ENCODE measurements around the gene LIM2. TPM values are rescaled to one million over a fixed set of nuclear protein-coding genes. Genes with fewer than 3 reads are reported as not detected.

LIM2 gene, protein sequence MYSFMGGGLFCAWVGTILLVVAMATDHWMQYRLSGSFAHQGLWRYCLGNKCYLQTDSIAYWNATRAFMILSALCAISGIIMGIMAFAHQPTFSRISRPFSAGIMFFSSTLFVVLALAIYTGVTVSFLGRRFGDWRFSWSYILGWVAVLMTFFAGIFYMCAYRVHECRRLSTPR
- total RNA-seq, result not detected
- not detected for polyA plus RNA-seq
- long read RNA-seq, donor 1, result 0 reads
- long read RNA-seq, donor 2, result 0 reads

GRCh38 chr19:51387924-51388389 lies at the start of gene LIM2:
Gene LIM2, minus strand, starts transcription at chr19:51387974. Its CDS starts 531 bp downstream, at chr19:51387443.
- Histone ChIP-seq H3K9me3 (no peaks in the 10 kb centered on the region), H3K4me1 (peaks cover 0 to 16% (median under 1%) of the 10 kb centered on the region in 6 donors), H3K27ac (peak within 1 kb of the TSS in 5 of 8 donors; percentile 28 to 86 (median 62)), H3K4me3 (peak within 1 kb of the TSS in 1 of 8 donors; percentile 53), H3K36me3 (no peaks in the 10 kb centered on the region), H3K27me3 (replicated peaks in 1 of 7) (peaks cover 0 to 4% (median 0%) of the 10 kb centered on the region in 7 donors)
- peak; percentile 56 for DNase-seq
- TF ChIP-seq CTCF (IDR thresholded peaks at IDR 0.05 in 8 of 11, conservative IDR thresholded peaks at IDR 0.05 in 3 of 11), result no peak
- no peak for TF ChIP-seq POLR2A (IDR thresholded peaks at IDR 0.05)
- no peak for TF ChIP-seq POLR2AphosphoS5 (IDR thresholded peaks at IDR 0.05)
- 62 to 90% (median 84%) methylated on average over 6 to 15 of the region's 15 CpGs for WGBS, 5 donors
- intact Hi-C loops (cut with DNase I; ENCODE audit: low total_unique reads), result no loop called here

DNA sequence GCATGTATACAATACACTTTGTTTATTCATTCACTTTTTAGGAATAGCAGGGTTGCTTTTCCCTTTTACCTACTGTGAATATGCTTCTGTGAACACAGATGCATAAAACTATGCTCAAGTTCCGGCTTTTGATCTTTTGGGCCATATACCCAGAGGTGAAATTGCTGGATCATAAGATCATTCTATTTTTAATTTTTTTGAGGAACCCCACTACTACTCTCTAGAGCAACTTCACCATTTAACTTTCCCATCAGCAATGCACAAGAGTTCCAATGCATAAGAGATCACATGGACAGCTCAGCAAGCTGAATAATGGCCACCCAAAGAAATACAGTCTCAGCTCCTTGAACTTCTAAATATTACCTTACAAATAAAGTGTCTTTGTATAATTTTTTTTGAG lies 46.7 kb upstream of the LIM2 start:
- H3K27me3 ChIP-seq (replicated peaks in 1 of 7), result peaks cover 0 to 32% (median 5%) of the 10 kb centered on the region in 7 donors
- no peak for TF ChIP-seq POLR2A (IDR thresholded peaks at IDR 0.05)
- no peak for TF ChIP-seq CTCF (IDR thresholded peaks at IDR 0.05 in 8 of 11, conservative IDR thresholded peaks at IDR 0.05 in 3 of 11)
- TF ChIP-seq POLR2AphosphoS5 (IDR thresholded peaks at IDR 0.05), result no peak
- H3K27ac ChIP-seq, result peak overlapping the region in 2 of 8 donors; percentile 22 to 28
- no peaks in the 10 kb centered on the region for H3K36me3 ChIP-seq
- H3K9me3 ChIP-seq, result no peaks in the 10 kb centered on the region
- H3K4me3 ChIP-seq, result no peak overlapping the region
- WGBS, 5 donors, result 57 to 85% (median 79%) methylated on average over 1 of the region's 1 CpG
- no peak for DNase-seq
- intact Hi-C loops (cut with DNase I; ENCODE audit: low total_unique reads), result no loop called here
- H3K4me1 ChIP-seq, result peaks cover 0 to 38% (median 10%) of the 10 kb centered on the region in 6 donors

DNA sequence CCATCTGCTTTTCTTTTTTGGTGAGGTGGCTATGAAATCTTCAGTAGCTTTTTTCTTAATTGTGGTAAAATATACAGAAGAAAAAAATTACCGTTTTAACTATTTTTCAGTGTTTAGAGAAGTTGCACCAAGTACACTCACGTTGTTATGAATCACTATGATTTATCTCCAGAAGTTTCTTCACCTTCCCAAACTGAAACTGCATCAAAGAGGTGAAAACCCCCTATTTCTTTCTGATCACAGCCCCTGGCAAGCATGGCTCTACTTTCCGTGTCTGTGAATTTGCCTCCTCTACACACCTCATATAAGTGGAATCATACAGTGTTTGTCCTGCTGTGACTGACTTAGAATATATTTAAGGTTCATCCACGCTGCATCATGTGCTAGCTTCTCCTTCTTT lies 45.3 kb upstream of the LIM2 start:
- 40 to 61% (median 44%) methylated on average over 4 of the region's 4 CpGs for WGBS, 5 donors
- H3K27me3 ChIP-seq (replicated peaks in 1 of 7), result peaks cover 0 to 18% (median 0%) of the 10 kb centered on the region in 7 donors
- peak overlapping the region in 2 of 8 donors; percentile 5 to 41 for H3K27ac ChIP-seq
- H3K4me1 ChIP-seq, result peaks cover 0 to 25% (median 0%) of the 10 kb centered on the region in 6 donors
- H3K9me3 ChIP-seq, result peaks cover 0 to 3% (median 0%) of the 10 kb centered on the region in 8 donors
- no peak for DNase-seq
- TF ChIP-seq POLR2AphosphoS5 (IDR thresholded peaks at IDR 0.05) (no peak), POLR2A (IDR thresholded peaks at IDR 0.05) (no peak), CTCF (IDR thresholded peaks at IDR 0.05 in 8 of 11, conservative IDR thresholded peaks at IDR 0.05 in 3 of 11) (no peak)
- no peak overlapping the region for H3K4me3 ChIP-seq
- H3K36me3 ChIP-seq, result no peaks in the 10 kb centered on the region
- intact Hi-C loops (cut with DNase I; ENCODE audit: low total_unique reads), result no loop called here

DNA sequence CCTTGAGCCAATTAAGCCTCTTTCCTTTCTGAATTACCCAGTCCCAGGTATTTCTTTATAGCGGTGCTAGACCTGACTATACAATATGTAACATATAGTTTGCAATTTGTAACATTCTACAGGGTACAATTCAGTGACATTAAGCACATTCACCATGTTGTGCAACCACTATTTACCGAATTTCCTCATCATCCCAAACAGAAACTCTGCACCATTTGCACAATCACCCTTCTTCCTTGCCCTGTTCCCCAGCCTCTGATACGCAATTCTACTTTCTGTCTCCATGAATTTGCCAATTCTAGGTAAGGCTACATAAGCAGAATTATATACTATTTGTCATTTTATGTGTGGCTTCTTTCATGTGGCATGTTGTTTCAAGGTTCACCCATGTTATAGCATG lies 43.4 kb upstream of the LIM2 start:
- WGBS, 5 donors, result 29 to 69% (median 47%) methylated on average over 3 of the region's 3 CpGs
- peak overlapping the region in 5 of 8 donors; percentile 68 to 86 (median 81) for H3K27ac ChIP-seq

More for the DNA sequence above, 43.4 kb upstream of the LIM2 start:
- DNase-seq, result no peak
- Histone ChIP-seq H3K4me3 (no peak overlapping the region), H3K4me1 (peaks cover 0 to 31% (median 0%) of the 10 kb centered on the region in 6 donors), H3K27me3 (replicated peaks in 1 of 7) (peaks cover 0 to 7% (median 0%) of the 10 kb centered on the region in 7 donors), H3K9me3 (peaks cover 0 to 4% (median 0%) of the 10 kb centered on the region in 8 donors), H3K36me3 (no peaks in the 10 kb centered on the region)
- intact Hi-C loops (cut with DNase I; ENCODE audit: low total_unique reads), result no loop called here
- no peak for TF ChIP-seq CTCF (IDR thresholded peaks at IDR 0.05 in 8 of 11, conservative IDR thresholded peaks at IDR 0.05 in 3 of 11)
- TF ChIP-seq POLR2AphosphoS5 (IDR thresholded peaks at IDR 0.05), result no peak
- no peak for TF ChIP-seq POLR2A (IDR thresholded peaks at IDR 0.05)
